ENCODE measurements around the gene XRCC6. TPM values are rescaled to one million over a fixed set of nuclear protein-coding genes. Genes with fewer than 3 reads are reported as not detected.
A peak's percentile ranks its signal among the peaks of the same experiment; 100 is the strongest.

The XRCC6 gene
- total RNA-seq, 1 donor from 2014 or later = 546 TPM

- no peak within 1 kb of the TSS for H3K4me2 ChIP-seq
- no peak within 1 kb of the TSS for H3K4me3 ChIP-seq
Observed at GRCh38 chr22:41699264-41700107, 78.4 kb downstream of the XRCC6 start, which contains the start of gene MEI1. Gene MEI1, plus strand, starts transcription at chr22:41699503. Its CDS starts 36 bp downstream, at chr22:41699539.

GRCh38 chr22:41700108-41700364, 78.9 kb downstream of the XRCC6 start:
- peaks cover 16% of the 10 kb centered on the region for H3K4me1 ChIP-seq
- no peaks in the 10 kb centered on the region for H3K9me3 Mint-ChIP-seq
- no peak overlapping the region for H3K27ac ChIP-seq
- H3K4me3 Mint-ChIP-seq = no peak overlapping the region
- TF ChIP-seq EZH2 (IDR thresholded peaks at IDR 0.05) (no peak), CTCF (IDR thresholded peaks at IDR 0.05) (no peak), EZH2phosphoT487 (IDR thresholded peaks at IDR 0.05) (no peak)
- no peak overlapping the region for H3K9ac ChIP-seq
- no peaks in the 10 kb centered on the region for H3K27me3 ChIP-seq
- peaks cover 23% of the 10 kb centered on the region for H3F3A ChIP-seq (ENCODE audit: low read depth)
- no peak overlapping the region for H3K27ac Mint-ChIP-seq
- H3K9me3 ChIP-seq (ENCODE audit: low read depth) = no peaks in the 10 kb centered on the region
- H2AFZ ChIP-seq (replicated peaks) = no peak overlapping the region
- no peaks in the 10 kb centered on the region for H3K36me3 Mint-ChIP-seq
- no peak overlapping the region for H3K4me2 ChIP-seq
- peaks cover 9% of the 10 kb centered on the region for H3K27me3 Mint-ChIP-seq (ENCODE audit: insufficient read depth, low read depth)
- no peak overlapping the region for H3K4me3 ChIP-seq
- H3K4me1 Mint-ChIP-seq = peaks cover 8% of the 10 kb centered on the region
- no peaks in the 10 kb centered on the region for H3K79me2 ChIP-seq (ENCODE audit: low read depth)
- no peaks in the 10 kb centered on the region for H4K20me1 ChIP-seq (ENCODE audit: low read depth)
- DNase-seq (ENCODE audit: low spot score) = no peak
- H3K36me3 ChIP-seq = no peaks in the 10 kb centered on the region

More at GRCh38 chr22:41699264-41700107, 78.4 kb downstream of the XRCC6 start, which contains the start of gene MEI1:
- no peaks in the 10 kb centered on the region for H3K9me3 Mint-ChIP-seq
- Histone ChIP-seq H3K9me3 (ENCODE audit: low read depth) (no peaks in the 10 kb centered on the region), H2AFZ (replicated peaks) (no peak within 1 kb of the TSS), H4K20me1 (ENCODE audit: low read depth) (no peaks in the 10 kb centered on the region), H3K9ac (no peak within 1 kb of the TSS), H3K27ac (no peak within 1 kb of the TSS), H3F3A (ENCODE audit: low read depth) (peaks cover 23% of the 10 kb centered on the region), H3K27me3 (no peaks in the 10 kb centered on the region), H3K79me2 (ENCODE audit: low read depth) (no peaks in the 10 kb centered on the region), H3K4me1 (peaks cover 16% of the 10 kb centered on the region), H3K36me3 (no peaks in the 10 kb centered on the region)
- no peaks in the 10 kb centered on the region for H3K36me3 Mint-ChIP-seq
- peak; percentile 15 for DNase-seq (ENCODE audit: low spot score)
- H3K27me3 Mint-ChIP-seq (ENCODE audit: insufficient read depth, low read depth) = peaks cover 7% of the 10 kb centered on the region
- no peak within 1 kb of the TSS for H3K4me3 Mint-ChIP-seq
- TF ChIP-seq CTCF (IDR thresholded peaks at IDR 0.05) (no peak), EZH2phosphoT487 (IDR thresholded peaks at IDR 0.05) (no peak), EZH2 (IDR thresholded peaks at IDR 0.05) (no peak)
- H3K27ac Mint-ChIP-seq = no peak within 1 kb of the TSS
- peaks cover 8% of the 10 kb centered on the region for H3K4me1 Mint-ChIP-seq

- Mint-ChIP-seq H3K4me1 (no peaks in the 10 kb centered on the region), H3K9me3 (no peaks in the 10 kb centered on the region), H3K27me3 (ENCODE audit: insufficient read depth, low read depth) (peaks cover 13% of the 10 kb centered on the region), H3K4me3 (no peak overlapping the region), H3K36me3 (no peaks in the 10 kb centered on the region), H3K27ac (no peak overlapping the region)
- no peaks in the 10 kb centered on the region for H3K36me3 ChIP-seq
- peaks cover 9% of the 10 kb centered on the region for H3F3A ChIP-seq (ENCODE audit: low read depth)
- H3K27ac ChIP-seq = no peak overlapping the region
- H3K9me3 ChIP-seq (ENCODE audit: low read depth) = no peaks in the 10 kb centered on the region
- H2AFZ ChIP-seq (replicated peaks) = no peak overlapping the region
- TF ChIP-seq EZH2phosphoT487 (IDR thresholded peaks at IDR 0.05) (no peak), CTCF (IDR thresholded peaks at IDR 0.05) (no peak), EZH2 (IDR thresholded peaks at IDR 0.05) (no peak)
- H3K79me2 ChIP-seq (ENCODE audit: low read depth) = no peaks in the 10 kb centered on the region
- no peak overlapping the region for H3K9ac ChIP-seq
- peaks cover 5% of the 10 kb centered on the region for H3K4me1 ChIP-seq
- DNase-seq (ENCODE audit: low spot score) = no peak
- H3K27me3 ChIP-seq = no peaks in the 10 kb centered on the region
- no peak overlapping the region for H3K4me2 ChIP-seq
- H3K4me3 ChIP-seq = no peak overlapping the region
- H4K20me1 ChIP-seq (ENCODE audit: low read depth) = no peaks in the 10 kb centered on the region
Observed at GRCh38 chr22:41702763-41703162, 81.7 kb downstream of the XRCC6 start.
